HG02840 (cell line): ENCODE results near the gene NAT8L.

Source experiments
- ATAC-seq: cut with Tn5 transposase; IDR thresholded peaks from one replicate; pipeline ENCODE4 v1.9.1; 2021; ENCODE audit warnings: mild to moderate bottlenecking, moderate library complexity, moderate number of reproducible peaks; ENCODE audit not compliant: unreplicated experiment, low FRiP score

The NAT8L gene

DNA sequence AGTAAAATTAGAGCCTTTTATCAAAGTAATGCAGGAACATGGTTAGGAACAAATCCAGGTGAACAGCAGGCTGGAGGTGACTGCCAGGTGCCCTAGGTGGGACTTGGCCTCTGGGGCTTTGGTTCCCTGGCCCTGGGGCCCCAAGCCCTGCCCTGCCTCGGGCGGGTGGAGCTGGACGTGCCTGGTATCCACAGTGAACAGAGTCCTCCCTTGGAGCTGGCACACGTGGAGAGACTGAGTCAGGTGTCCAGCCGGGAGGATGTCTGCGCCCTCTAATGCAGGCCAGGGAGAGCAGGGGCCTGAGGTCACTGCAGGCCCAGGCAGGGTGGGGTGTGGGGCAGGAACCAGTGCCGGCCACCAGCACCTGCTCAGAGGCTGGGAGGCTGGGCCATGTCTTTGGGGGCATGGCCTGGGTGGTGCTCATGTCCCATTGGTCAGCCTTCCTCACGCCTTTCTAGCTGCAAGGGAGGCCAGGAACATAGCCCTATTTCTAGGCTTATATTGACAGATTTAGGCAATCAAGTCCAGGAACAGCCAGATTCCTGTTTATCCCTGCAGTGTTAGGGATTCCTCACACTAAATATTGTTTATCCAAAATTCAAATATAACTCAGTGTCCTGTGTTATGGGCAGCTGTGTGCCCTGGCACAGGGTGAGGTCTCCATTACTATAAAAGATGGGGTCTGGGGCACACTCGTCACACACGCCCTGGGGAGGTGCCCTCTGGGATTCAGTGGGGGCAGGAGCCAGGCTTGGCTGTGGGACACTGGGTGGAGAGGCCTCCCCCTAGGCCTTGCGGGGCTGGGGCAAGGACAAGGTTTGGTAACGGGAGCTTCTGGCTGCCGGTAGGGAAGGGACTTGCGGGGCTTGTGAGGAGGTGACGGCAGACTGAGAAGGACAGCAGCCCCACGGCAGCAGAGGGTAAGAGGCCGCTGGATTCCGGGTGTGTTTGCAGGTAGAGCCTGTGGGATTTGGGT lies 14.3 kb upstream of the NAT8L start:
- no peak for ATAC-seq

- ATAC-seq = no peak
Measured at GRCh38 chr4:2045518-2045951, 13.6 kb upstream of the NAT8L start.

DNA sequence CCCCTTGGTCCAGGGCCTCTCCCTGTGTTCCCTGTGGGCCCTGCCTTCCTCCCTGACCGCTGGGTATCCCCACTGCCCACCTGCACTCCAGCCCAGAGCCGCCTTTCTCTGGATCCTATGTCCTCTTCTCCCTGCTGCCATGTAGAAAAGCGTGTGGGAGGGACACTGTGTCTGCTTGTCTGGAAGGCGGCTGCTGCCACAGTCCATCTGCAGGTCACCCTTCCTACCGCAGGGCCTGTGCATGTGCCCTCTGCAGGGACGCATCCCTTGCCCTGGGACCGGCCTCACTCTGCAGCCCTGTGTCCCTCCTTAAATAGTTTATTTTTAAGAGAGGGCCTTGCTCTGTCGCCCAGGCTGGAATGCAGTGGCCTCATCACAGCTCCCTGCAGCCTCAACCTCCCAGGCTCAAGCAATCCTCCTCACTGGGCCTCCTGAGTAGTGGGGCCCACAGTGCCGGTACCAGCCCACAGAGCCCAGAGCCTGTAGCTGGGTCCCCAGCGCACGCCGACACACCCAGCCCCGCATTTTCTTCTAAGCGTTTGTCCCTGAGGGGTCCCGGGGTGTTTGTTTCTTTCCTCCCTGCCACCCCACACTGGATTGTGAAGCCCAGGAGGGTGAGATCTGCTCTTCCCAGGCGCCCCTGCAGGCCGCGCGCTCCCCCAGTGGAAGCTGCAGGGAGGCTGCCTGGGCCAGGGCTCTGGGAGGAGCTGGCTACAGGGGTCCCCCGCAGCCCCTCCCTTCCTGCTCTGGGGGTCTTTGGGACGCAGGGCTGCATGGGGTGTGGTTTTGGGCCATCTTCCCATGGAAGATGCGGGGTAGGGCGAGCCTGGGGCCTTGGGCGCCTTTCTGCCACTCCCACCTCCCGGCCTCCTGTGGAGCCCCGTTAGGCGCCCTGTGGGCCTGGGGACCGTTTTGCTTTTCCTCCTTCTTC lies 12.8 kb upstream of the NAT8L start:
- no peak for ATAC-seq

DNA sequence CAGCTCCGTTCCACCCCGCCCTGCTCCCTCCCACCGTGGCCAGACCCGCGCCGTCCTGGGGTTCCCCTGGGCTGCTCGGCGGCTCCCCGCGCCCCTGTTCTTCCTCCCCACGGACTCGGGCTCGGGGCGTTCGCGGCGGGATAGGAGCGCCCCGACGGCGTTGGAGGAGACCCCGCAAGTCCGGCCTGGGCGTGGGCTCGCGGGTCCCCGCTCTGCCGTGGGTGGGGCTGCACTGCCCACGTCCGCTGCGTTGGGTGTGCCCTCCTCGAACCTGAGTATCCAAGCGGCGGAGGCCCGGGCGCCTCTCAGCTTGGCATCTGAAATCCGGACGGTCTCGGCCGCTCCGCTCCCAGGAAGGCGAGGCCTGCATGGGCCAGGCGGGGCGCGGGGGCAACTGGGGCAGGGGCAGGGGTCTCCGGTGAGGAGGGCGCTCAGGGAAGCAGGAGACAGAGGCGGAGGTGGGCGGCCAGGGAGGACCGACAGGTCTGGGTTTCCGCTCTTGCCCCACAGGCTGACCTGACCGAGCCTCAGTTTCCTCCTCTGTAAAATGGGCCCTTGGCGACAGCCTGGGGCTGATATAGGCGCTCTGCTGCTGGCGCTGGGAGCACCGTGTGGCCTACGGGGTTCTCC lies 12.0 kb upstream of the NAT8L start:
- ATAC-seq = no peak

GRCh38 chr4:2047781-2048581 lies 11.1 kb upstream of the NAT8L start:
- no peak for ATAC-seq

DNA sequence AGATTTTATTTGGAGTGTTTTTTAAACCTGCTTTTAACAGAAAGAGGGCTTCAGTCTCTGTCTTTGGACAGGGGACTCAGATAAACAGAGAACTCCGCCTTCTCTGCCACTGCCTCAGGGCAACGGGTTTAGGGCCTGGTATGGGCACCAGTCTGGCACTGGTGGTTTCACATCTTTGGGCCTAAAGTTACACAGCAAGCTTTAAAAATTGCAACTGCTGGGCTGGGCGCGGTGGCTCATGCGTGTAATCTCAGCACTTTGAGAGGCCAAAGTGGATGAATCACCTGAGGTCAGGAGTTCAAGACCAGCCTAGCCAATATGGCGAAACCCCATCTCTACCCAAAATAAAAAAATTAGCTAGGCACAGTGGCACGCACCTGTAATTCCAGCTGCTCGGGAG lies 10.3 kb upstream of the NAT8L start:
- ATAC-seq = no peak

DNA sequence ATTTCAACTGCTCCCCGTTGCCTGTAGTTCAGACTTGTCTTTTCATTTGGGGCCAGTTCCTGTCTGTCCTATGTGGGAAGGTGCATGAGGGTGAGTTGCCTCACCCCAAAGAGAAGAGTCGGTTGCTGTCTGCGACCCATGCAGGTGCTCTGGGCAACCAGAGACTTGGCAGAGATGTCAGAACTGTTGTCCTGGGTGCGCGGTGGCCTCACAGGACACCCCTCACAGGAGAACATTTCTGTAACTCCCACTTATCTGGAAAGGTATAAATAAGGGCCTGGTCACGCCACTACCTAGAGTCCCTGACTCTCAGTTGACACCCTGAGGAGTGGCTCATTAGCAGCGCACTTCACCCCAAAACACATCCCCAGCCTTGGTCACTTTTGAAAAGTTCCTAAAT lies 9.7 kb upstream of the NAT8L start:
- no peak for ATAC-seq

- no peak for ATAC-seq
Measured at GRCh38 chr4:2049811-2050210, 9.3 kb upstream of the NAT8L start.

GRCh38 chr4:2051086-2051485 lies 8.0 kb upstream of the NAT8L start:
- no peak for ATAC-seq

DNA sequence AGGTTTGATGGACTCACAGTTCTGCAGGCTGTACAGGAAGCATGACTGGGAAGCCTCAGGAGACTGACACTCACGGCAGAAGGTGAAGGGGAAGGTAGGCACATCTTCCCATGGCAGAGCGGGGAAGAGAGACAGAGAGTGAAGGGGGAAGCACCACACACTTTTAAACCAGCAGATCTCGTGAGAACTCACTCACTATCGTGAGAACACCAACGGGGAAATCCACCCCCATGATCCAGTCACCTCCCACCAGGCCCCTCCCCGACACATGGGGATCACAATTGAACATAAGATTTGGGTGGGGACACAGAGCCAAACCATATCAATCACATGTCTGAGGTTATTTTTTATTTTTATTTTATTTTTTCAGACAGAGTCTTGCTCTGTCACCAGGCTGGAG lies 4.9 kb upstream of the NAT8L start:
- ATAC-seq = no peak

GRCh38 chr4:2057382-2058065 lies 1.6 kb upstream of the NAT8L start:
- ATAC-seq = no peak

DNA sequence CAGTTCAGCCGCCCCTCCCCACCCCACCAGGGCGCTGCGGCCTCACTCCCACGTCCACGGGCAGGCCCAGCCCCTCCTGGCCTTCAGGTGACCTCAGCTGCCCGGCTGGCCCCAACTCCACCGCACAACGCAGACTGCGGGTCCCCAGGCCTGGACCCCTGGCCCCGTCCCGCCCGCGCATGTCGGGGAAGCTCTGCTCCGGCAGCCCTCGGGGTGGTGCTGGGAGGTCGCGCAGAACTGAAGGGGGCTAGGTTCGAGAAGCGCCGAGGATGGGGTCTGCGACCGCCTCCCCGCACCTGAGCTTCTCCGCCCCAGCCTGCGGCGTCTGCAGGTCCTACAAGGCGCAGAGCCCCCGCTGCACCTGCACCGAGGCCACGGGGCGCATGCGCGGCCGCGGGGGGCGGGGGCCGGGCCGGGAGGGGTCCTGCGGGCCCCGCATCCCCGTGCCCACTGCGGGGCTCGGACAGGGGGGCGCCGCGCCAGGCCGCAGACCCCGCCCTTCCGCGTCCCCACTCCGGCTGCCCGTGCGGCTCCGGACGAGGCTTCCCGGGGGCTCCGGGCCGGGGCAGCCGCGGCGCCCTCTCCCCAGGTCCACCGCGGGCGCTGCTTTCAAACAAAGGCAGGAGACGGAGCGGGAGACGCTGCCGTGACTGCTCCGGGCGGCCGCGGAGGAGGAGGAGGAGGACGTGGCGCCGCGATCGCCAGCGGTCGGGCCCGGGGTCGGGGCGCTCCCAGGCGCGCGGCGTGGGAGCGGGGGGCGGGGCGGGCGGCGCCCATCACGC lies 672 bp upstream of the NAT8L start:
- no peak for ATAC-seq

- no peak for ATAC-seq
Measured at GRCh38 chr4:2059726-2060602, 837 bp downstream of the NAT8L start.

DNA sequence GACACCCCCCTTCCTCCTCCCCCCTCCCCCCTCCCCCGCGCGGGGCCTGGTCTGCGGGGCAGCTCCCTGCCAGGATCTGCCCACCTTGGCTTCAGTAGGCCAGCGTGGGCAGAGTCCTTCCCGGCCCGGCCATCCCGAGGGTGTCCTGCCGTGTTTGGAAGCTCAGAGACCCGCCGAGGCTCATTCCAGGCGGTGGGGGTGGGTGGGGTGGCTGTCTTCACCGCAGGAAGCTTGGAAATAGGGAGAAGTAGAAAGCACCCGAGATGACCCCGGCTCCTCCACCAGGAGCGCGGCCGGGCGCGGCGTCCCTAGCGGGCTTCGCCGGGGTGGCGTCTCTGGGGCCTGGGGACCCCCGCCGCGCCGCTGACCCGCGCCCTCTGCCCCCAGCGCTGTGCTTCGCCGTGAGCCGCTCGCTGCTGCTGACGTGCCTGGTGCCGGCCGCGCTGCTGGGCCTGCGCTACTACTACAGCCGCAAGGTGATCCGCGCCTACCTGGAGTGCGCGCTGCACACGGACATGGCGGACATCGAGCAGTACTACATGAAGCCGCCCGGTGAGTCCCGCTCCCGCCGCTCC lies 1.6 kb downstream of the NAT8L start:
- no peak for ATAC-seq

GRCh38 chr4:2061186-2062131 lies 2.3 kb downstream of the NAT8L start:
- no peak for ATAC-seq

GRCh38 chr4:2062168-2062807 lies 3.2 kb downstream of the NAT8L start:
- ATAC-seq = no peak
